NCI-H2196 (cell line): Measurements from ENCODE around the gene TBX19.

ENCODE experiments used
- DNase-seq: peaks from one replicate; lab custom pipeline; 2025; ENCODE audit not compliant: unreplicated experiment; lab: John Stamatoyannopoulos, UW

The TBX19 gene

DNA sequence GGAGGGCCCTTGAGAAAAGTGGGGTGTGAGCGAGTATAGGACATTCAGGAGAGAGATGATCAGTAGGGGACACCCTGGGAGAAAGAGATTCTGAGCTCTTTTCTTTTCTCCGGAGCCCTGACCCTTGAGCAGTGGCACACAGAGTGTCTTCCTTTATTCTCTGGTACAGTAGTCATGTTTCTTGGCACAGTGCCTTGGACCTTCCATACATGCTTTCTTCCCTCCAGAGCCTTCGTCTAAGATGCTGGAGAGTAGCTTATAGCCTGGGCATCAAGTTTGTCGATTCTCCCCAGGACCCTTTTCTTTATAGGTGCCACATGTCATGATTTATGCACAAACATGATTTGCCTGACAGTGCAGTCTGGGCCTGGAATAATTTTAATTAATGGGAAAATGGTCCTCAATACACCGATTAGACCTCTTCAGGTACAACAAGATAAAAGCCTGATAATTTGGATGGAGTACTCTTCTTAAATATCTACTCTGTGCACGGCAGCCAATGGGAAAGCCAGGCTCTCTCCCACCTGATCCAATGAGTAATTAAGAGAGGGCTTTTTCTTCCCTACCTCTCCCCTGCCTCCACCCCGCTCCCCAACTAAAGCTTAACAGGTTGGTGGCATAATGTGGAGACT, at the start of gene TBX19:
TSS of gene TBX19 (plus strand) at position 582 of the 632 bp plus-strand sequence. CDS start 214 bp downstream, outside the sequence.
- no peak for DNase-seq

GRCh38 chr1:168234846-168235547, 45.7 kb upstream of the TBX19 start:
- DNase-seq = peak; percentile 43

DNA sequence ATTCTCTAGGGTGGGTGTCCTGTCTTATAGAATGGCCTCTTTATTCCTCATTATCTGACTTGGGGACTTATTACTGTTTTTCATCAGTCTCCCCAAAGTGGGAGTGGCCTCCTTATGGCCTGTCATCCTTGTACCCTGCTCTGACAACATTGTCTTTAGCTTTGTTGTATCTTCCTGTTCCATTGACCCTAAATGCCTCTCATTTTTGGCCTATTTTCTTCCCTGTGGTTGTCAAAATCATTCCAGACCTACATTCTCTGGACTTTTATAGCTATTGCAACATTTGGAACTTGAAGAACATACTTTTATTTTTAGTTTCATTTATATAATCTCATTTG, 45.2 kb upstream of the TBX19 start:
- no peak for DNase-seq

DNA sequence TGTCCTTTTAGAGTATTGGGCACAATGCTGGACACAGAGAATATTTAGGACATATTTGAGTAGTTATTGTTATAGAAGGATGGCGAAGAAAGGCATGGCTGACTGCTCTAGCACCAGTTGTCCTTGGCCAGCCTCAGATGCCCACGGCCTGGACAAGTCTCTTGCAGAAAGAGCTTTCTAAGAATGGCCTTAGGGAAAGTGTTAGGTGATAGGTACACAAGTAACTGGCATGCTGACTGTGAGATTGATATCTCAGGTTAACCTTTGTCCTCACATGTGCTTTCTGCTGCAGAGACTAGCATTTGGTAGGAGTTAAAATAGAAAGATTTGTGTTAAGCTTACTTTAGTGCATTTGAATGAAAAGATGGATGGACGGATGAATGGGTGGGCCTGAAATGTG, 44.7 kb upstream of the TBX19 start:
- no peak for DNase-seq

DNA sequence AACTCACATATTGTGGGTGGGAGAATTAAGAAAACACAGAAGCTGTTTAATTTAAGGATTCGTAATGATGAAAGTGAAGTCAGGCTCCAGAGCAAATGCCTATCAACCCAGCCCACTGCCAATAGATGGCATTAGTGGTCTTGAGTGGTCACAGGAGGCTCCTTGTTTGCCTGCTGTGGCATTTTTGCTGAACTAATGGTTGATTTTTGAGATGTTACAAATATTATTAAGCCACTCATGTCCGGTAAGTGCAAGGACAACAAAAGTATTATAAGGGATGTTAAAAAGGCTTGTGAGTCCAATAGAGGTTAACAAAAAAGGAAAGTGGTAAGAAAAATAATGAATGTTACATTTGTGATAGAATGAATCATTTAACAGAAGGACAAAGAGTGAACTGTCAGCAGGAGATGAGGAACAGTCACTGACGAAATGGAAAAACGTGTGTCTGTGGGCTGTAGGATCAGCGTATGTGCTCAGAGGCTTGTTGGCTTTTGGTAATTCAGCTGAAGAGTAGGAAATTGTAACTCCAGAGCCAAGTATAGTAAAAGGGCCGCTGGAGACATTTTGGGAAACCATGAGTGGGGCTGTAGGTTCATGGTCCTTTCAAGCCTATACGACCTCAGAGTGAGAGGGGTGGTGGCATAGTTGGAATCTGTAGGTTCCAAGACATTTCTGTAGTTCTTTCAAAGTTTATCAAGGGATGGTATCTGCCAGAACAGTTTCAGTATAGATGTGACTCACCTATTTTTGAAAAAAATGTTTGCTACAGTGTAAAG, 43.7 kb upstream of the TBX19 start:
- DNase-seq = no peak

DNA sequence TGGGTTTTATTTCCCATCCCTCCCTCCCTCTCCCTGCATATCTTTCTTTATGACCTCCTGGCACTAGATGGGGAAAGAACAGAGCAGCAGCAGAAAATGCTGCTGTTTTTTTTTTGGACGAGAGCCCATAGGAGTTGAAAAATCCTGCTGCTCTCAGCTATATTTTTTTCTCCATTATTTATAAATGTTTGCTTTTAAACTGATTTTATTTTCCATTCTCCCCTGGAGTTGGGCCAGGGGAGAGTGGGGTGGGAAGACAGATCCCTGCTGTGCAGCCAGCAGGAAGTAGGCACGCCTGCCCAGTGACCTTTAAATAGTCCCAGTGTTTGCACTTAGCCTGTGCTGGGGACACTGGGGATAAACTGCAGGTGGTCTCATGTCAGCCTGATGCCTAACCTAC, 37.5 kb upstream of the TBX19 start:
- DNase-seq = no peak

DNA sequence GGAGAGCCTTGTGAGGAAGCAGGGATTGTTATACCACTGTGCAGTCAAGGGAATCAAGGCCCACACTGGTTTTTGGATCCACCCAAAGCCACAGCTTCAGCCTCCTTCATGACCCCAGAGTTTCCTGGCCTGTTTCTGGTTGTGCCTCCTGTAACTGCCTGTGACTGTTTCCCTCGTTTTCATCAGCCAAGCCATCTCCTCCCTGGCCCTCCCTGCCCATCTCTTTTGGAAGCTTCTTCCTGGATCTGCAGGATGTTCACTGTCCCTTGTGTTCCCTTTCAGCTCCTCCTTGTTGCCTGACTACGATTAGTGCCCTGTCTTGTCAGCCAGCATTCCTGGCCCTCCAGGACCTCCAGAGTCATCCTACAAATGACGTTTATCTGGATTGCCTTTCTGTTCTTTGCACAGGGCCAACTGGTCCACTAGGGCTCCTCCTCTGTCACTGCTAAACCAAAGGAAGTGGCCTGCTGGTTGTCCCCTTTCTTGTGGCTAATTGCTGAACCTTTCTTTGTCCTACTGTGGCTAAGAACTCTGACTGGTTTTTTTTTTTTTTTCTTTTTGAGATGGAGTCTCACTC, 37.0 kb upstream of the TBX19 start:
- no peak for DNase-seq

GRCh38 chr1:168245042-168245441, 35.6 kb upstream of the TBX19 start:
- no peak for DNase-seq

DNA sequence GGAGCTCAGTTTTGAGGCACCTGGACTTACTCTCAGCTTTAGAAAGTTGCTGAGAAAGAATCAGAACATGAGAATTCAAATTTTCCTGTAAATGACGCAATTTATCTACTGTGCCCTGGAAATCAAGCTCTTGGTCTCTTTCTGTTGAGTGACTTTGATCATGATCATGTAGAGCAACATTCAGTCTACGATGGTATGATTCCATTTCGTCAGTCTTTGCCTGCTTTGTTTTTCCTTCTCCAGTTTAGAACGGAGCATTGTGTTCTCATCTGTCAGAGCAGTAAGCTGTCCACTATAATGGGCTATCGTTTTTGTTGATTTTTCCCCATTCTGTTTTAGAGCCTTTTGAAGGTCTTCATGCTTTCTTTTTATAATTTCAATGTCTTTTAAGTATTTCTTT, 34.2 kb upstream of the TBX19 start:
- no peak for DNase-seq

GRCh38 chr1:168252204-168252733, 28.4 kb upstream of the TBX19 start:
- DNase-seq = no peak

DNA sequence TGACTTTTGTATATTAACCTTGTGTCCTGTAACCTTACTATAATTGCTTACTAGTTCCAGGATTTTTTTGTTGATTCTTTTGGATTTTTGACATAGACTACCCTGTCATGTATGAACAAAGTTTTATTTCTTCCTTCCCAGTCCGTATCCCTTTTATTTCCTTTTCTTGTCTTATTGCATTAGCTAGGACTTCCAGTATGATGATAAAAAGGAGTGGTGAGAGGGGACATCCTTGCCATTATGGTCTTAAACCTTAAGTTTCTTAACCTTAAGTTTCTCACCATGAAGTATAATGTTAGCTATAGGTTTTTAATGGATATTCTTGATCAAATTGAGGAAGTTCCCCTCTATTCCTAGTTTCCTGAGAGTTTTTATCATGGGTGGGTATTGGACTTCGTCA, 24.5 kb upstream of the TBX19 start:
- DNase-seq = no peak

- DNase-seq = no peak
Measured at GRCh38 chr1:168257397-168257796, 23.3 kb upstream of the TBX19 start.

GRCh38 chr1:168259567-168259966, 21.1 kb upstream of the TBX19 start:
- no peak for DNase-seq

- DNase-seq = peak; percentile 45
Measured at GRCh38 chr1:168260393-168260792, 20.3 kb upstream of the TBX19 start.

GRCh38 chr1:168261390-168261789, 19.3 kb upstream of the TBX19 start:
- no peak for DNase-seq

GRCh38 chr1:168263130-168263529, 17.5 kb upstream of the TBX19 start:
- DNase-seq = no peak

GRCh38 chr1:168264296-168264695, 16.4 kb upstream of the TBX19 start:
- no peak for DNase-seq

GRCh38 chr1:168265596-168265995, 15.1 kb upstream of the TBX19 start:
- DNase-seq = no peak

- peak; percentile 30 for DNase-seq
Measured at GRCh38 chr1:168266644-168267186, 14.0 kb upstream of the TBX19 start.

DNA sequence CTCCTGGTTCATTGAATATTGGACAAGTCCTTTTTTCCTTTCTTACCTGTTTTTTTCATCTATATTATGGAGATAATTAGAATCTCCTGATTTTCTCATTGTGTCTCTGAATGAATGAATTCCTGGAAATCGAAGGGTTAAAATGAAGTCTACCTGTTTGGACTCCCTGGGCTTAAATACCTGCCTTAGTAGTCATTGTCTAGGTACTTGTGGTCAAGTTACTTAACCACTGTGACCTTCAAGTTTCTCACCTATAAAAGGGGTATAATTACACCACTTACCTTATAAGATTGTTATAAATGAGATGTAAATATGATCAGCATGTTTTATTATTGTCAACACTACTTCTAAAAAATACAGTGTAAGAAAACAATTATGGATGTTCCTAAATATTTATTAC, 9.0 kb upstream of the TBX19 start:
- no peak for DNase-seq

DNA sequence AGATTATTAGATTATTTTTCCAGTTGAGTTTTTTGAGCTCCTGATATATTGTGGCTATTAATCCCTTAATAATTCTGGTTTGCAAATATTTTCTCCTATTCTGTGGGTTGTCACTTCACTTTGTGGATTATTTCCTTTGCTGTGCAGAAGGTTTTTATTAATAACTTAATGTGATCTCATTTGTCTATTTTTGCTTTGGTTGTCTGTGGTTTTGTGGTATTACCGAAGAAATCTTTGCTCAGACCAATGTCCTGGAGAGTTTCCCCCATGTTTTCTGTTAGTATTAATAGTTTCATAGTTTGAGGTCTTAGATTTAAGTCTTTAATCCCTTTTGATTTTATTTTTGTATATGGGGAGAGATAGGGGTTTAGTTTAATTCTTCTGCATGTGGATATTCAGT, 7.1 kb upstream of the TBX19 start:
- no peak for DNase-seq
